ENCODE results near the gene VEGFA. TPM values are rescaled to one million over a fixed set of nuclear protein-coding genes. Genes with fewer than 3 reads are reported as not detected.

Gene VEGFA
- total RNA-seq, 1 donor from 2014 or later: 120 TPM

DNA sequence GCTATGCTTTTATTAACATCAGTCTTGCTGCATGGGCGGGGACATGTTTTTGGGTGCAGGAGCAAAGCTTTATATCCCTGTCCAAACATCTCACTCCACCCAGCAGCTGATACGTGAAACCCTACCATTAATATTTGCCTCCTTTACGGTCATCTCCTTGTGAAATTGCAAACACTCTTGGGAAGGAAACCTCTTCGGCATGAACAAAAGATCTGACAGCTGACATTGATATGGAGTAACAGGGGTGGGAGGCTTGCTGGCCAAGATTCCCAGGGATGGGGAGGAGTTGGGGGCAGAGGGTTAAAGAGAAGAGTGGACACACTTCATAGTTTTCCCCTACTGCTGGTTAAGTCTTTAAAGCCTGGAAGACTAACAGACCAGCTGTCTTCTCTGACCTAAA lies 22.2 kb upstream of the VEGFA start:
- DNase-seq (ENCODE audit: low read depth): no peak
- H3K4me3 ChIP-seq (ENCODE audit: low read depth, low read length): no peak overlapping the region
- TF ChIP-seq, protein P1, sequence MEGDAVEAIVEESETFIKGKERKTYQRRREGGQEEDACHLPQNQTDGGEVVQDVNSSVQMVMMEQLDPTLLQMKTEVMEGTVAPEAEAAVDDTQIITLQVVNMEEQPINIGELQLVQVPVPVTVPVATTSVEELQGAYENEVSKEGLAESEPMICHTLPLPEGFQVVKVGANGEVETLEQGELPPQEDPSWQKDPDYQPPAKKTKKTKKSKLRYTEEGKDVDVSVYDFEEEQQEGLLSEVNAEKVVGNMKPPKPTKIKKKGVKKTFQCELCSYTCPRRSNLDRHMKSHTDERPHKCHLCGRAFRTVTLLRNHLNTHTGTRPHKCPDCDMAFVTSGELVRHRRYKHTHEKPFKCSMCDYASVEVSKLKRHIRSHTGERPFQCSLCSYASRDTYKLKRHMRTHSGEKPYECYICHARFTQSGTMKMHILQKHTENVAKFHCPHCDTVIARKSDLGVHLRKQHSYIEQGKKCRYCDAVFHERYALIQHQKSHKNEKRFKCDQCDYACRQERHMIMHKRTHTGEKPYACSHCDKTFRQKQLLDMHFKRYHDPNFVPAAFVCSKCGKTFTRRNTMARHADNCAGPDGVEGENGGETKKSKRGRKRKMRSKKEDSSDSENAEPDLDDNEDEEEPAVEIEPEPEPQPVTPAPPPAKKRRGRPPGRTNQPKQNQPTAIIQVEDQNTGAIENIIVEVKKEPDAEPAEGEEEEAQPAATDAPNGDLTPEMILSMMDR (conservative IDR thresholded peaks at IDR 0.05; ENCODE audit: low read depth, low read length): no peak

DNA sequence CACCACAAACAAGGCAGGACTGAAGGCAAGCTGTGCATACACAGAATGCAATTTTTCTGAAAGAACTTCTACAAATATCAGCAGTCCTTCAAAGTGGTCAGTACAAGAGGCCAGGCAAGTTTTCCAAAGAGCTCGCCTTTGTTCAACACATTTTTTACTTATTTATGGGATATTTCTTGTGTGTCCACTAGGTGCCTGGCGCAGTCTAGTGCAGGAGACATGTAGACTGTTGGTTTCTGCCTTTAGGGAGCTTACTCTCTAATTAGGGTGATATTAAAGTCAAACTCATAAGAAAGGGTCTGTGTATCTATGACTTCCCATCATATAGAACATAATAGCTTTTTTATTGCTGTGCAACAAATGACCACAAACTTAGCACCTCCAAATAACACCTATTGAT lies 21.2 kb upstream of the VEGFA start:
- H3K4me3 ChIP-seq (ENCODE audit: low read depth, low read length): no peak overlapping the region
- DNase-seq (ENCODE audit: low read depth): no peak
- TF ChIP-seq, protein P1 (conservative IDR thresholded peaks at IDR 0.05; ENCODE audit: low read depth, low read length): no peak

DNA sequence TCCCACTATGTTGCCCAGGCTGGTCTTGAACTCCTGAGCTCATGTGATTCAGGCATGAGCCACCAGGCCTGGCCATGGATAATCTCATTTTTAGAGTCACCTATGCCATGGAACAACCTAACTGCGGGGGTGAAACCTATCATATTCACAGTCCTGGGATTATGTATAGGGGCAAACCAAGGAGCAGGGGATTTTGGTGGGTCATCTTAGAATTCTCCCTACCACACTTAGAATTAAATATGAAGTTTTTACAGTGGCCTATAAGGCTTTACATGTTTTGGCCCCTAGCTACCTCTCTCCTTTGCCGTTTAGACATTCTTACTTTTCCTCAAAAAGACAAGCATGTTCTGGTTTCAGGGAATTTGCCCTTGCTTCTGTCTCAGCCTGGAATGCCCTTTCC lies 20.6 kb upstream of the VEGFA start:
- H3K4me3 ChIP-seq (ENCODE audit: low read depth, low read length): no peak overlapping the region
- no peak for DNase-seq (ENCODE audit: low read depth)
- TF ChIP-seq, protein P1 (conservative IDR thresholded peaks at IDR 0.05; ENCODE audit: low read depth, low read length): no peak

DNA sequence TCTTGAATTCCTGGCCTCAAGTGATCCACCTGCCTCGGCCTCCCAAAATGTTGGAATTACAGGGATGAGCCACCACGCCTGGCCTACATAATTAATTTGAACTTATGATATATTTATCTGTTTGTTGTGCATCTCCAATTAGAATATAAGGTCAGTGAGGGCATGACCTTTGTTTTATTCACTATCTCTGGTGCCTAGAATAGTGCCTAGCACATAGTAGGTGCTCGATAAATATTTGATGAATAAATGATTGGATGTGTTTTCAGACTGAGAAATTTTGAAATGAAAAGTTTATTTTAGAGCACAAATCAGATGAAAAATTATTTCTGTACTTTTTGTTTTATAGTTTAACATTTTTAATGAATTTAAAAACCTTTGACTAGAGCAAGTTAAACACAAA lies 19.4 kb upstream of the VEGFA start:
- TF ChIP-seq, protein P1 (conservative IDR thresholded peaks at IDR 0.05; ENCODE audit: low read depth, low read length): no peak
- H3K4me3 ChIP-seq (ENCODE audit: low read depth, low read length): no peak overlapping the region
- DNase-seq (ENCODE audit: low read depth): no peak

DNA sequence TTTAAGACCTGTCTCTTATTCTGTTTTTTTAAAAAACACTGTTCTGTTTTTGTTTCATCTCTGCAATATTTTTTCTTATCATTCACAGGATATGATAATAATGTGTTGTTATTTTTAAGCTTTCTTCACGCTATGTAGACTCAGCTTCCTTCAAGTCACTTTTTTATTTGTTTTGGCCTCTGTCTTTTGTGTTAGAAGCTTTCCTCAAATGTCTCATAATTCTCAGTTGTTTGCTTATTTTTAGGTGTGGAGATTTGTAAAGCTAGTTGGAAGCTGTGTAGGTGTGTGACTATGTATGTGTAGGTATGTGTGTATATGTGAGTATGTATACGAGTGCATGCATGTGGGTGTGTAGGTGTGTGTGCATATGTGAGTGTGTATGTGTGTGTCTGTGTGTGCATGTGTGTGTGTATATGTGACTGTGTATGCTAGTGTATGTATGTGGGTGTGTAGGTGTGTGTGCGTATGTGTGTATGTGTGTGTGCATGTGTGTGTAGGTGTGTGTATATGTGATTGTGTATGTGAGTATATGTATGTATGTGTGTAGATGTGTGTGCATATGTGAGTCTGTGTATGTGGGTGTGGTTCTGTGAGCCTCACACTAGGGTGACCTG lies 16.3 kb upstream of the VEGFA start:
- H3K4me3 ChIP-seq (ENCODE audit: low read depth, low read length): no peak overlapping the region
- TF ChIP-seq, protein P1 (conservative IDR thresholded peaks at IDR 0.05; ENCODE audit: low read depth, low read length): no peak
- DNase-seq (ENCODE audit: low read depth): no peak

DNA sequence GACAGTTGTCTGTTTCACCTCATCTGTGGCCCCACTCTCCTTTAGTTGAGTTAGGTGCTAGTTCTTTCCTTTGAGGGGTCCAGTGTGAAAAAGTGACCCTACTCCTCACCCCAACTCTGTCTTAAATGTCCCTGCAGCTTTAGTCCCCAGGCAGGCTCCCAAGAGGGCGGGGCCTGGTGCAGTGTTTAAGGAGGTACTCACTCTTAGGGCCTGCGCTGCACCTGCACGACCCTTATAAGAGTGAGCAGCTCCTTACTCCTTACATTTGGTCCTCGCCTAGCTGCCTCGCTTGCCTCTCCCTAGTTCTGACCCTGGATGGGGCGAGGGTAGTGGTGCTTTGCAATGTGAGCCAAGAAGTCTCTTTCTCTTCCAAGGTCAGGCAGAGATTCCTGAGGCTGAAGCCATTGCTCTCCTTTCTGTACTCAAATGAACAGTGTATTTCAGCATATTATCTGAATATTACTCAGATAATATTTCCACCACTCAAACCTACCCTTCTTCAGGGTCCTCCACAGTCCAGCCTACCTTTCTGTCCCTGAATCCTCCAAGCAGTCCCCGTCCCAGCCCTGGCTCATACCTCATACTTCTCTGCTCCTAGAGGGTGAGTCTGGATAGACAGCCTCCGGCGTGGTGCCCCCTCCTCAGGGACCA lies 11.9 kb upstream of the VEGFA start:
- H3K4me3 ChIP-seq (ENCODE audit: low read depth, low read length): no peak overlapping the region
- no peak for DNase-seq (ENCODE audit: low read depth)

More for the DNA sequence above, 11.9 kb upstream of the VEGFA start:
- TF ChIP-seq, protein P1 (conservative IDR thresholded peaks at IDR 0.05; ENCODE audit: low read depth, low read length): no peak

Data from epithelial cell of proximal tubule (primary cell).